Measurements from ENCODE around the gene LAPTM4A. TPM values are rescaled to one million over a fixed set of nuclear protein-coding genes. Genes with fewer than 3 reads are reported as not detected.
A peak's percentile ranks its signal among the peaks of the same experiment; 100 is the strongest.

LAPTM4A gene
- total RNA-seq, 6 experiments from 2014 or later, result 80.0 to 143 (median 126) TPM

DNA sequence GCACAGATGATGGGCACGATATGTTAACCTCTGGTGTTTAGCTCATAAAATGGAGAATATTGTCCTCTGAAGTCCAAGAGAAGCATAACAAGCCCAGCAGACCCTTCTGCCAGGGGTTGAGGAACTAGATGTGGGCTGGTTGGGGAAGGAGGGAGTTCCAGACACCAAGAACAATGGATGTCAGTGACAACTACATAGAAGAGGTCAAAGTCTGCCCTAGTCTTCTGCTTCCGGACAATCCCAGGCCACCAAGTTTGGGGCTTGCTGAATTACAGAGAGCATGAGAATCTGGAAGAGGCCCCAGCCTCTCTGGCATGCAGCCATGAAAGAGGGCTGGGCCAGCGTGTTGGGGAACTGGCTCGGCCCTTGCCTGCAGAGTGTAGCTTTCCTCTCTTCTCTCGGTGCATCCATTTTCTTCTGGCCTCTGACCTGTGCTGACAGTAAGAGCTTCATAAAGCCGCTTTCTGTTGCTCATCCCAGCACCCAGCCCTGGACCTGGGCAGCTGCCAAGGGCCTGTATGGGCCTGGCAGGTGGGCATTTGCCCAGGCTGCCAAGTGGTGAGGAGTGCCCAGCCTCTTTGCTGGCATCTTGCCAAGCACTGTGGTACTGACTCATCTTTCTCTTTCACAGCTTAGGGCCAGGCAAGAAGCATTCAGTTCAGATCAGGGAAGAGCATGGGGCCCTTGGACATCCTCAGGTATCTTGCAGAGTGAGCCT, 14.6 kb upstream of the LAPTM4A start:
- no peak for TF ChIP-seq POLR2A (IDR thresholded peaks at IDR 0.05)
- TF ChIP-seq, protein P1, sequence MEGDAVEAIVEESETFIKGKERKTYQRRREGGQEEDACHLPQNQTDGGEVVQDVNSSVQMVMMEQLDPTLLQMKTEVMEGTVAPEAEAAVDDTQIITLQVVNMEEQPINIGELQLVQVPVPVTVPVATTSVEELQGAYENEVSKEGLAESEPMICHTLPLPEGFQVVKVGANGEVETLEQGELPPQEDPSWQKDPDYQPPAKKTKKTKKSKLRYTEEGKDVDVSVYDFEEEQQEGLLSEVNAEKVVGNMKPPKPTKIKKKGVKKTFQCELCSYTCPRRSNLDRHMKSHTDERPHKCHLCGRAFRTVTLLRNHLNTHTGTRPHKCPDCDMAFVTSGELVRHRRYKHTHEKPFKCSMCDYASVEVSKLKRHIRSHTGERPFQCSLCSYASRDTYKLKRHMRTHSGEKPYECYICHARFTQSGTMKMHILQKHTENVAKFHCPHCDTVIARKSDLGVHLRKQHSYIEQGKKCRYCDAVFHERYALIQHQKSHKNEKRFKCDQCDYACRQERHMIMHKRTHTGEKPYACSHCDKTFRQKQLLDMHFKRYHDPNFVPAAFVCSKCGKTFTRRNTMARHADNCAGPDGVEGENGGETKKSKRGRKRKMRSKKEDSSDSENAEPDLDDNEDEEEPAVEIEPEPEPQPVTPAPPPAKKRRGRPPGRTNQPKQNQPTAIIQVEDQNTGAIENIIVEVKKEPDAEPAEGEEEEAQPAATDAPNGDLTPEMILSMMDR (IDR thresholded peaks at IDR 0.05), result no peak
- 69% methylated on average over 3 of the region's 6 CpGs for WGBS (ENCODE audit: insufficient coverage, low coverage, low lambda C conversion rate, missing lambda C conversion rate)
- Histone ChIP-seq H3K27me3 (no peaks in the 10 kb centered on the region), H3K4me1 (no peaks in the 10 kb centered on the region), H3K4me3 (no peak overlapping the region), H3K27ac (no peak overlapping the region), H3K9me3 (no peaks in the 10 kb centered on the region), H3K36me3 (no peaks in the 10 kb centered on the region)
- peak in 2 of 4 donors; percentile 26 to 77 for ATAC-seq
- peak in 2 of 3 donors; percentile 47 to 51 for DNase-seq
- intact Hi-C loops (cut with DNase I), result no loop called here

- intact Hi-C loops (cut with DNase I), result no loop called here
- H3K36me3 ChIP-seq, result no peaks in the 10 kb centered on the region
- no peak overlapping the region for H3K4me3 ChIP-seq
- TF ChIP-seq, protein P1 (IDR thresholded peaks at IDR 0.05), result no peak
- no peak for TF ChIP-seq POLR2A (IDR thresholded peaks at IDR 0.05)
- no peaks in the 10 kb centered on the region for H3K27me3 ChIP-seq
- DNase-seq, result no peak
- H3K27ac ChIP-seq, result no peak overlapping the region
- H3K4me1 ChIP-seq, result no peaks in the 10 kb centered on the region
- no peaks in the 10 kb centered on the region for H3K9me3 ChIP-seq
- no peak for ATAC-seq
These were observed 13.4 kb upstream of the LAPTM4A start for GRCh38 chr2:20064841-20065240.

GRCh38 chr2:20064421-20064820, 13.0 kb upstream of the LAPTM4A start:
- no peak for DNase-seq
- ATAC-seq, result no peak
- Histone ChIP-seq H3K9me3 (no peaks in the 10 kb centered on the region), H3K27me3 (no peaks in the 10 kb centered on the region), H3K36me3 (no peaks in the 10 kb centered on the region), H3K27ac (no peak overlapping the region), H3K4me3 (no peak overlapping the region), H3K4me1 (no peaks in the 10 kb centered on the region)
- intact Hi-C loops (cut with DNase I), result no loop called here
- TF ChIP-seq, protein P1 (IDR thresholded peaks at IDR 0.05), result no peak
- no peak for TF ChIP-seq POLR2A (IDR thresholded peaks at IDR 0.05)
- WGBS (ENCODE audit: insufficient coverage, low coverage, low lambda C conversion rate, missing lambda C conversion rate), result 62% methylated on average over 1 of the region's 3 CpGs

DNA sequence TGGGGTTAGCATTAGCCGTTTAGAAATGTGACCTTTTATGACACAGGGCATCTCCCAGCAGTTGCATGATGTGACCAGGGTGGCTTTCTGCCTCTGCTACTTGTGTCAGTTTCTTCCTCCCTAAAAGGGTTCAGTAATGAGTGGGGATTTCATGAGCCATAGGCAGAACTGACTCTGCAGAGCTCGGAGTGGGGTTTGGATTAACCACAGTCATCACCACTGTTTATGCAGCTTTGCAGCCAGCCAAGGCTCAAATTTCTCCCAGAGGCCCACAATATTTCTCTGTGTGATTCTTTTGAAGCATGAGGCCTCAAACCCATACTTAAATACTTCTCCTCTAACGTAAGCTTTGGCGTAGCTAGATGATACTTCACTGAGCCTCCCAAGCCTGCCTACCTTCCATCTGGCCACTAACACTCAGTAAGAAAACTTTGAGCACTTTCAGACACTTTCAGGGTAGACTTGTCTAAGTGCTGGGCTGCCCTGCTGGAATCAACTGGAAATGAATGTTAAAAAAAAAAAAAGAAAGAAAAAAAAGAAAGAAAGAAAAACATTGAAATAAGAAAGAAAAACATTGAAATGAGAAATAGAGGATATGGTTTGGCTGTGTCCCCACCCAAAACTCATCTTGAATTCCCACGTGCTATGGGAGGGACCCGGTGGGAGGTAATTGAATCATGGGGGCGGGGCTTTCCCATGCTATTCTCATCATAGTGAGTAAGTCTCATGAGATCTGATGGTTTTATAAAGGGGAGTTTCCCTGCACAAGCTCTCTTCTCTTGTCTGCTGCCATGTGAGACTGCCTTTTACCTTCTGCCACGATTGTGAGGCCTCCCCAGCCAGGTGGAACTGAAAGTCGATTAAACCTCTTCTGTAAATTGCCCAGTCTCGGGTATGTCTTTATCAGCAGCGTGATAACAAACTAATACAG, 11.5 kb upstream of the LAPTM4A start:
- no peaks in the 10 kb centered on the region for H3K27me3 ChIP-seq
- H3K4me3 ChIP-seq, result no peak overlapping the region
- H3K36me3 ChIP-seq, result no peaks in the 10 kb centered on the region
- WGBS (ENCODE audit: insufficient coverage, low coverage, low lambda C conversion rate, missing lambda C conversion rate), result 81% methylated on average over 8 of the region's 11 CpGs
- no peaks in the 10 kb centered on the region for H3K9me3 ChIP-seq
- intact Hi-C loops (cut with DNase I), result no loop called here
- no peak for TF ChIP-seq POLR2A (IDR thresholded peaks at IDR 0.05)
- TF ChIP-seq, protein P1 (IDR thresholded peaks at IDR 0.05), result no peak
- H3K4me1 ChIP-seq, result no peaks in the 10 kb centered on the region
- DNase-seq (no peak), ATAC-seq (no peak)
- no peak overlapping the region for H3K27ac ChIP-seq
